GM19023 (cell line): ENCODE results near the gene PTCD1.
A peak's percentile ranks its signal among the peaks of the same experiment; 100 is the strongest.

ENCODE experiments used
- ATAC-seq: cut with Tn5 transposase; IDR thresholded peaks from one replicate; pipeline ENCODE4 v1.9.1; 2021; ENCODE audit warnings: mild to moderate bottlenecking, moderate library complexity; ENCODE audit not compliant: unreplicated experiment

Gene PTCD1

DNA sequence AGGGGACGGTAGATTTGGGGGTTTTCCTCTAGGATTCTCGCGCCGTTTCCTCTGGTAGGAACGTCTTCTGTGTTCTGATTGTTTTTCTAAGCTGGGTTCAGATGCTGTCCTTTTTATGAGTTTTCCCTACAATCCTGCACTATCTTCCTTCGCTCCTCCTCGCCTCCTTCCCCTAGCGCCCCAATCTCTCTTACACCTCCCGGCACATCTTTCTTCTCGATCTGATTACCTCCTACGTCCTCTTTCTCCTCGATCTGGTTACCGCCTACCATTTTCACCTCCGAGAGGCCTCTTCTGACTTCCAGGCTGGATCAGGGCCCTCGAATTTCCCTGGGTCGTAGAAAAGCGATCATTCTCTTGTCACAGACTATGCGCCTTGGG, 29.4 kb downstream of the PTCD1 start:
- ATAC-seq = peak; percentile 3

DNA sequence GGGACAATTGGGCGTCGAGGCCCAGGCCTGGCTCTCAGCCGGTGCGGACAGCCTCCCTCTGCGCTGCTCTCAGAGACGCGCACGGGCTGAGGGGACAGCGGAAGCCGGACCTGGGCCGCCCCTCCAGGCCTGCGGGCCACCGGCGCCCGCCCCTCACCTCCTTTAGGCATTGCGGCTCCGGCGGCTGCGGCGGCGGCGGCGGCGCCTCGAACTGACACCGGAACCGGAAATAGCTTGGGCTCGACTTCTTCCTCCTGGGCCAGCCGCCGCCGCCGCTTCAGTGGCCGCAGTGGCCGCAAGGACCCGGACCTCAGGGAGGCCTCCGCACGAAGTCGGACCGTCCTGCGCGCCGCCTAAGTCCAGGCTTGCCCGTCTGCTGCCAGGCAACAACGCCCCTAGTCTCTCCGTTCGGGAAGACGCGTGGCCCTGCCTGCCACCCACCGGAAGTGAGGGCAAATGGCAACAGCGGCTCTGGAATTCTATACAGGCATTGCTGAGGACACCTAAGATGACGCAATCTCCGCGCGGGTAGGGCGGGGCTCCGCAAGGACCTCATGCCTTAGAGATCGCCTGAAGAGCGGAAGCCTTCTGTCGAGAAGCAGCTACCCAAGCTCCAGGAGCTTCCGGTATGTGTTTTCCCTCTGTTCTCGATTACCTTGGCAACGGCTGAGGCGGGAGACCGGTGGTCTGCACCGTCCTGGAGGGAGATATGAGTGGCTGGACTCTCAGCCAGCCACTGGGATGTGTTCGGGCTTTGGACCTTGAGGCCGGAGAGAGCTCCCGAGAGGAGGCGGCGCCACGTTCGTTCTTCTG, 30.0 kb downstream of the PTCD1 start, which contains the start of the genes BUD31 and PDAP1:
Gene BUD31 (plus strand): TSS at position 591 of the 813 bp plus-strand sequence. CDS start 2,124 bp downstream, outside the sequence.
Gene PDAP1 (minus strand): TSS at position 219 of the 813 bp plus-strand sequence. CDS start 49 bp downstream, at position 170.
- peak; percentile 82 for ATAC-seq

DNA sequence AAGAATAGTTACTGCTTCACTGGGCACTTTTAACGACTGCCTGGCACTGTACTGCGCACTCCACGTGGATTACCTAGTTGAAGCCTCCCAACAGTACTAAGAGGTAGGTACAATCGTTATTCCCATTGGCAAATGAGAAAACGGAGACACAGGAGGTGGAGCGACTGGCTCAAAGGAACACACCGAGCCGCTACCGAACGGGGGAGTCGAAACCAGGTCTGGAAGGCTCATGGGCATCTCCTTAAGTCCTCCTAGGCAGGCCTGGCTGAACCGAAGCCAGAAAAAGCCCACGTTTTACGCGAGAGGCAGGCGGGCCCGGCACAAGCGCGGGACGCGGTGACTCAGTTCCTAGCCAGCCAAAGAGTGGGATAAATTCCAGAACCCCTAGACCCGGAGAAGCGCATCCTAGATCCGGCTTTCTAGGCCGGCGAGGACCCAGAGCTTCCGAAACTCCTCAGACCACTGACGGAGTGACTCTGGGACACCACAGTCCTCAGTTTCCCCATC, 30.7 kb downstream of the PTCD1 start:
- no peak for ATAC-seq

DNA sequence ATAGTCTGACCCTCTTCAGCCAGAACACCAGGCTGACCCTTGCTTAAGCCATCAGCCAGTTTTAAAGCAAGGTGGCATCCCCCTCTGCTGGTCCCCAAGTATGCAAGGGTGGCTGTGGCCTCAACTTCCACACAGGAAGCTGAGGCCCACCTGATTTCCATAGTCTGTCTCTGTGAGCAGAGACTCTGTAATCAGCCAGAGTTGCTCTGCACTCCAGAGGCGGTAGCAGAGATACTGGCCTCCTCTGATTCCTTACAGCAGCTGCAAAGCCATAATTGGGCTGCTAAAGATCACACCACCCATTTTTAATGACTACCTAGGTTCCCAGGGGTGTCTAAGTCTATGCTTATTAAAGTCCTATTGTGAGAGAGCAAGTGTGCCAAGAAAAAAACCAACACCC, 32.0 kb downstream of the PTCD1 start:
- no peak for ATAC-seq

DNA sequence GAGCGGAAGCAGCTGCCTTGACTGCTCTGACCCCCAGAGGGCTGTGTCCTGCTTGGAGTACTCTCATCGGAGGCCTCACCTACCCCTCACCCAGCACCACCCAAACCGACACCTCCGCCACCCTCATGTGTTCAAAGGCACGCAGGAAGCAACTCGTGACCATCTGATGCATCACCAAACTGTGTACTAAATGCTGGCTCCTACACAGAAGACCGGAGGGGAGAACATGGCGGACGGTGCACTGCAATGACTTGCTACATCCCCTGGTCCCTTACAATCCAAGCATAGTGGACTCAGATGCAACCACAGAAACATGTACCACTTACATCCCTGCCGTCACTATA, 33.6 kb downstream of the PTCD1 start:
- ATAC-seq = no peak

DNA sequence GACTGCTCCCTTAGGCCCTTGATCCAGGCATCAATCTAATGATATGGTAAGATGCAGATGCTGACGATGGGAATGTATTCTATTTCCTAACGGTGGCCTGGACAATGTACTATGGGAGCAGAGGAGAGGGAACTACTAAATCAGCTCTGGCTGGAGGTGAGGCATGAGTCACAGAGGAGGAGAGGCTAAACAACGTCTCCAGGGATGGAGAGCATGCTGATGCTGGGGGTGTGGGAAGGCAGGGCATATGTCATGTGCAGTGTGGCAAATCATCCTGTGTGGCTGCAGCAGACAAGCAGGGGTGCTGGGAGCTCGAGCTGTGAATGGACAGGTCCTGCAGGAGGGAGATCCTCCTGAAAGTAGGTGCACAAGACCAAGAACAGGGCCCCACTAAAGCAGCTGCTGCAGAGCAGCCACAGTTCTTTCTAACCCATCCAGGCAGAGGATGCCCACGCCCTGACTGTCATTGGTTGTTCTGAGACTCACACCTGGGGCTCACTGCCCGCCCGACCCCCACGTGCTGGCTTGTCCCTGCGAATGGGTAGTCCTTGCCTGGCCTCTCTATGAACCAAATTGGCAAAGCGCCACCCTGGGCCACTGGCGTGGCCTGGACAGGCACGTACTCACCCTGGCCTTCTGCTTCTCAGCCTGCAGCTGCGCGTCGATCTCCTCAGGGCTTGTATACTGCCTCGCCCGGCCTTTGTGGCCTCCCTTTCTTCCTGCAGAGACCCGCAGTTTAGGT, 34.2 kb downstream of the PTCD1 start:
- no peak for ATAC-seq

DNA sequence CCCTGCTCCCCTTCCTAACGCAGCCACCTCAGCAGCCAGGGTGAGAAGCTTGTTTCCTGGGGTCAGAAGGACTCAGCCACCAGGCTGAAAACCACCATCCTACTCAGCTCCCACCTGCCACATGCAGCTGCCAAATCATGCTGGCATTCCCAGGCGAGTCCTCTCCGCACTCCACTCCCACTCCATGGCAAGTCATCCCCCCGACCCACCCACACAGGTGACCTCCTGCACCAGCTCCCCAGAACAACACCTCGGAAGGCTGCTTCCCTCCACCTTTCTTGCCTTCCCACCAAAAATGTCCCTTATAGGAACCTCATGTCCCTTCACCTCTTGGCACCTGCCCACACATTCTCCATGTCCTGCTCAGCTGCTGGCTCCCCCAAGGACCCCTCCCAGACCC, 34.8 kb downstream of the PTCD1 start:
- no peak for ATAC-seq

DNA sequence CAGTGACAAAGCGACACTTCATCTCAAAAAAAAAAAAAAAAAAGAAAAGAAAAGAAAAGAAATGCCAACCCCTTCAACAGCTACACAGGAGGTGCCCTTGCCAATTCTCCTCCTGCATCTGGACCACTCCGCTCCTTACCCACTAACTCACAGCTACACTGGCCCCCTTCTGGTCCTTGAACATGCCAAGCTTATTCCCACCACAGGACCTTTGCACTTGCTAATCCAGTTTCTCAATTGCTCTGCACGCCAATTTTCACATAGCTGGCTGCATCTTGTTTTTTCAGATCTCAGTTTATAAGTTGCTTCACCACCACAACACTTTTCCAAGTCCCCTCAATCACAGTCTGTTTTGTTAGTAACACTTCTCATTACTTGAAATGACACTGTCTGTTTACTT, 35.7 kb downstream of the PTCD1 start:
- ATAC-seq = no peak

DNA sequence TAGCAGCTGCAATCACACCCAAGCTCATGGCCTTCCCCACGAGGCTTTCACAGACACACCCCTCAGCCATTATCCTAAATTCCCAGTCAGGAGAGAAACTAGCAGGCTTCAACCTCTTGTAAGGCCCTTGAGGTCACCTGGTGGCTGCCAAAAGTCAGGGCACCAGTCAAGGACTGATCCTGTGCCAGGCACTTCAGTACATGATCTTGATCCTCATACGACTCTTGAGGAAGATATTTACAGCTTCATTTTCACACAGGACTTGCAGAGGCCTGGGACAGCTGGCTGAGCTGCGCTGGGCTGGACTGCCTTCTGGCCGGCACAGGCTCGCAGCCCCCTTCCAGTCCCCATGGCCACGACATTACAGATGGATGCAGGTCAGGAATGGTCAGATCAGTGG, 39.0 kb downstream of the PTCD1 start:
- ATAC-seq = no peak

DNA sequence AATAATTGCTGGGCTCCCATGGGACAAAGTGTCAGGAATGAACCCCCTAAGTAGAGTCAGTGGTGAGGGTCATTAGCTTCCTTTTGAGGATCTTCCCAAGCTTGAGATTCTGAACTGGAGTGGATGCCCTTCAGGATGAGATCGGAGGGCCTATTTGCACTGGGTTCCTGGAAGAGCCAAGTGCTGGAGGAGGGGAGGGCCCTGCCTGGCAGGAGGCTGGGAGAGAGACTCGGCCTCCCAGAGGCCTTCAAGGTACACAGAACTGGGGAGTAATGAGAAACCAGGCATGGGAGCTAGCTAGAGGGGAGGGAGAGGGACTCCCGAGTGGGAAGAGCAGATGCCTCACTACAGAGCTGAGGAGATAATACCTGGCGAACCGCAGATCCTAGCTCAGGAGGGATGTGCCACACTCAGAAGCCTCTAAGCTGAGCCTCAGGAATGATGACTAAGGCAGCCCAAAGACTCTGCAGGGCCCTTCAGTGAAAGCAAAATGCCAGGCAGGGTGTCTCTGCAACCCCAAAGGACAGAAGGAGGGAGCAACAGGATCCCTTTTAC, 39.6 kb downstream of the PTCD1 start:
- ATAC-seq = no peak

DNA sequence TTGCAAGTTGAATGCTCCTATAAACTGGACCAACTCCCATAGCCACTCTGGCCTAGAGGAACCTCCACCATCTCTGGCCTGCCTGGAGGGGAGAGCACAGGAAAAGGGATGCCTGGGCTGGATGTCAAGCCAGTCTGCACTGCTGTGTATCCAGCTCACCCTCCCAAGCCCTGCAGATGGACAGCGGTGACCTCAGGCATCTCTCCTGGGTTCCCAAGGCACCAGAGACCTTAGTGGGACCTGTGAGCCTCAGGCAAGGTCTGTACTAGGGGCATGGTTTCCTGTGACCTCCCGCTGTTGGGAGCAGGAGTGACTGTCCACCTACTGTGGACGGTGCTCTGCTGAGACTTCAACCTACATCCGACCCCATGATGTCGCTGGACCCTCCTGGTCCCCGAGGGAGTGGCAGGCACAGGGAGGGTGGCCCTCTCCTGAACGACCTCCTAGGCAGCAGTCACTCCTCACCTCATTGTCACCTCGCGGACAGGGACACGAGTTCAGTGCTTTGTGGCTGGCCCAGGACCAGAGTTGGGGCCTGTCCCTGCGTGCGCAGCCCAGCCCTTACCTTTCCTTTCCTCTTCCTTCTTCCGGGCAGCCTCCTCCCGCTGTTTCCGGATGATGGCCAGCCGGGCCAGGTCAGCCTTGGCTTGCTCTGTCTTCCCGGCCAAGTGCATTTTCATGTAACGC, 41.2 kb downstream of the PTCD1 start:
- ATAC-seq = no peak

DNA sequence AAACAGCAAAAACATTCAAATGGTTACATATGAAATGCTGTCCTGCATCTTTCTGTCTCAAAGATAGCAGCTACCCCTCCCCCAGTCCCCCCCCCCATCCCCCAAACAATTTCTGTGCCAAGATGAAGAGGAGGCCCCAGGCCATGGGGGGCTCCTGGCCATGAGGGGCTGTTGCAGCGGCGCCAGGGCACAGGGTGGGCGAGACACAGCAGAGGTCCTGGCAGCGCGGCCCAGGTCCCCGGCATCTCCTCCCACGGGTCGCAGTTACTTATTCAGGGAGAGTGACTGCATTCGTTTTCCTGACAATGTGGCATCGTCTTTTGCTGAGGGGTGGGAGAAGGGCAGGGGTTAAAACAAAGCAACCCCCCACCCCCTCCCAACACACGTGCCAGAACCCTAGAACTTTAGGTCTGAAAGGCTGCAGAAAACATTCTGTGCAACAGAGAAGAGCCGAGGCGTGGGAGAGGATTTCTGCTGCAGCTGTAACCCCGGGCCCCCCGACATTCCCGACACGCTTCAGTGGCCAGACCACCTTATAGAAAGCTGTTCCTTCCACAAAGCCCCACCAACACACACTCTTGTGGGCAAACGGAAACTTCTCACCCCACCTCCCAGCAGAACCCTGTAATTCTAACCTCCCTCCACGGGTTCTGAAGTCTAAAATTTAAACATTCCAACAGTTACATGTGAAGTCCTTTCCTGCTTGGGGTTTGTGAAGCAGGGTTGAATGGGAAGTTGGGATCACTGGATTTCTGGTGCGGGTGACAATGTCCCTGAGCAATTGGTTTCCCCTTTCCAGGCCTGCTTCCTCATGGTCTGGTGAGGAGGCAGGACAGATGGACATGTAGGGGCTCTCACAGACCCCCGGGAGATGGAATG, 41.9 kb downstream of the PTCD1 start:
- no peak for ATAC-seq

DNA sequence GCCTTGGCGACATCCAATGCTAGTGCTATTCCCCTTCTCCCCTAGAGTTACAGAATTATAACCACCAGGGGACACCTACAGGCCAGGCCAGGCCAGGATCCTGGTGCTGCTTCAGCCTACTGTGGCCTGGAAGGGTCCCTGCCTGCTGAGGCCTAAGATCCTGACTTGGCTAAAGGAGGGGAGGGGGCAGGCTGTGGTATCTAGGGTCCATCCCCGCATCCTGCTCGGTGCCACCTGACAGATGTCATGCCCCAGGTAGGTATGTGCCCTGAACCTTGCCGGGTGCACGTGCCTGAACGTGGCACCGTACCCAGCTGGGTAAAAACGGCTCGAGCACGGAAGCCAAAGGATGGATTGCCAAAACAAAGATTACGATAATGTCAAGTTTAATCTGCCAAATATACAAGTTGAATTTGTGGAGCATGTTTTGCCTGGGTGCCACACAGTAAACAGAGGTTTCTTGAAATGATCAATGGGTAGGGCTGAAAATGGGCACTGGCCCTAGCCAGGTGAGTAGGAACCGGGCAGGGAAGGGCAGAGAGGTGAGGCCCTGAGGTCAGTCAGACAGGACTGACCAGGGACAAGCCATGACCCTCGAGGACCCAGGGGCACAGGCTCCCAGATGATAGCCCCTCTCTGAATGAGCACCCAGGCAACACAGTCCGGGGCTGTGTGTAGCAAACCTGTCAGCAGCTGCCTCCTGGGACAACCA, 42.8 kb downstream of the PTCD1 start:
- no peak for ATAC-seq

DNA sequence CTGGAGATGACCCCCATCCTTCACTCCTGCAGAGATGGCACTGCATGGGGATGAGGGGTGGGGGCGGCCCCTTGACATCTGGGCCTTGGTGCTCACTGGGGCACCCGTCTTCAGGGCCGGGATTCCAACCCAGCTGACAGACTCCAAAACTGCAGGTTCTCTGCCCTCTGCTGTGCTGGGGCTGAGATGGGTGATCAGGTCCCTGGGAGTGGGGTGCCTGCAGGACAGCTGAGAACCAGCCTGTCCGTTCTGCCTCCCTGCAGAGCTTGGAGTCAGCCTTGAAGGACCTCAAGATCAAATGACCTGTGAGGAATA, 44.5 kb downstream of the PTCD1 start:
- ATAC-seq = no peak

DNA sequence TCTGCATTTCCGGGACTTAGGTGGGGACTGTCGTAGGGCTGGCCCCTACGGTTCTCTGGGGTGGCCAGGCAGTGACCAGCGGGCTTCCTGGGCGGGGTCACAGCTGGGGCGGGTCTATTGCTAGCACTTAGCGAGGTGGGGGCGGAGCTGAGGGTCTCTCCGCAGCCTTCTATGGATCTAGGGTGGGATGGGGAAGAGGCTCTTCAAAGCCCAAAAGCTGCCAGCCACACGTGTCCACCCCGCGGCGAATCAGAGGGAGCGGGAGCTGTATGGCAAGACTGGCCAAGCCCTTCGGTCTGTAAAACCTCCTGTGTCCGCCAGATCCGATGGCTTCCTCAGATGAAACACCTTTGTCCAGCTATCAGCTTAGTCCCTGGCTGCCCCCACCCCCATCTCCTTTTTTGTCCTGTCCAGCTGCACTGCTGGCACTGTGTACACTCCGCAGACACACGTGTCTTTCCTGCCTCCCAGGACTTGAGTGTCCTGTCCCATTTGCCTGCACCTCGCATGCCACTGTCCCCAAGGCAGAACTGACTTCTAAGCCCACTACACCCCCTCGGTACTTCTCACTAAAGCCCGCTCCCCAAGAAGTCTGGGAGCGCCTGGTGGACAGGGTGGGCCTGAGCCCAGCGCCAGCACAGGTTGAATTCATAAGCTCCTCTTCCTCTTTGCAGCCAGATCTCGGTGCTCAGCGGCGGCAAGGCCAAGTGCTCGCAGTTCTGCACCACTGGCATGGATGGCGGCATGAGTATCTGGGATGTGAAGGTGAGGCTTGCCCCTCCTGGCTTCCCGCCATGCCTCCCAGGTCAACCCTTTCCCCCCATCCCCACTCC, 45.0 kb downstream of the PTCD1 start:
- no peak for ATAC-seq

DNA sequence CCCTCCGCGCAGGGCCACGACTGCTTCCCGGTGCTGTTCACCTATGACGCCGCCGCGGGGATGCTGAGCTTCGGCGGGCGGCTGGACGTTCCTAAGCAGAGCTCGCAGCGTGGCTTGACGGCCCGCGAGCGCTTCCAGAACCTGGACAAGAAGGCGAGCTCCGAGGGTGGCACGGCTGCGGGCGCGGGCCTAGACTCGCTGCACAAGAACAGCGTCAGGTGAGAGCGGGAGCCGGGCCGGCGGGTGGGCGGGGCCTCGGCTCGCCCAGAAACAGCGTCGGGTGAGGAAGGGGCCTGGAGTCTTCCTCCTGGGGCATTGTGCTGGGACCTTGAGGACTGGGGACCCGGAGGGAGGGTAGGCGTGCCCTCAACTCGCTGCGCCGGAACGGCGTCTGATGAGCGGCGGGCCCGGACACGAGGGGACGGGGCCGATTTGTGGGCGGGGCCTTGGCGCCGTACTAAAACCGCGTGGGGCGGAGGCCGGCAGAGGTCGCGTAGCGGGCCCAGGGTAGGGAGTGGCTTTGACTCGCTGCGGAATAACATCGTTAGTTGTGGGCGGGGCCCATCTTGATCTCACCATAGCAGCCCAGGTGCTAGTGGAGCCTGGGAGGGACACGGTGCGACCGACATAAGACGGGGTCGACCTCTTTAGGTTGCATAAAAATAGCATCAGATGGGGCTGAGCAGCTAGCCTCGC, 45.8 kb downstream of the PTCD1 start:
- ATAC-seq = no peak

DNA sequence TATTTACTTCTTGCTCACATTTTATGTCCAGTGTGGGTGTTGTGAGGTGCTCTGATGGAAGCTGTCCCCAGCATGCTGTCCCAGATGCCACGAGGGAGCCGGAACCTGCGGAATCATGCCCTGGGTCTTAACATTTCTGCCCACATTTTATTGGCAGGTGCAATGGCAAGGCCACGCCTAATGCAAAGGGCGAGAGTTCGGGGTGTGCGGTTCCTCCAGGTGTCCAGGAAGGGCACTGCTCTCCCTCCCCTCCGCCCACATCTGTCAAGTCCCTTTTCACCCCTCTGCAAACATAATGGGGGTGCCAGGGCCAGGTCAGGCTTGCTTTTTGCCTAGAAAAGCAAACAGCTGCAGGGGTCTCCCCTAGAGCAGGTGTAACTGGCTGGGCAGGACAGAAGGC, 46.6 kb downstream of the PTCD1 start:
- ATAC-seq = no peak

DNA sequence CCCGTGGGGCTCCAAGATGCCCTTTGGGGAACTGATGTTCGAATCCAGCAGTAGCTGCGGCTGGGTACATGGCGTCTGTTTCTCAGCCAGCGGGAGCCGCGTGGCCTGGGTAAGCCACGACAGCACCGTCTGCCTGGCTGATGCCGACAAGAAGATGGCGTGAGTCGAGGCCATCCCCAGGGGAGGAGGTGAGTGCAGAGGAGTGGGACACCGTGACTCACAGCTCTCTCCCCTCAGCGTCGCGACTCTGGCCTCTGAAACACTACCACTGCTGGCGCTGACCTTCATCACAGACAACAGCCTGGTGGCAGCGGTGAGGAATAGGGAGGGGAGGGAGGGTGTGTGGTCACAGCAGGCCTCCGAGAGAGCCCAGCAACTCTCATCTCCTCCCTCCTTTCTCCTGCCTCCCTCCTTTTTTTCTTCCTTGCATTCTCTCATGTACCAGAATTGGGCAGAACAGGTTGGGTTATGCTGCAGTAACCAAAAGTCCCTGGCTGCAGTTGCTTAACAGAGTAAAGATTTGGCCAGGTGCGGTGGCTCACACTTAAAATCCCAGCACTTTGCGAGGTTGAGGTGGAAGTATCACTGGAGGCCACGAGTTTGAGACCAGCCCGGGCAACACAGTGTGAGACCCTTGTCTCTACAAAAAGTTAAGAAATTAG, 47.5 kb downstream of the PTCD1 start:
- no peak for ATAC-seq
